ENCODE measurements around the gene SSBP3. TPM values are rescaled to one million over a fixed set of nuclear protein-coding genes. Genes with fewer than 3 reads are reported as not detected.
A peak's percentile ranks its signal among the peaks of the same experiment; 100 is the strongest.

SSBP3 gene
- total and polyA plus RNA-seq, 9 of the 15 experiments (the other 6 are each of a cell fraction or from before 2014, with no cell fraction given): 8.7 to 108 (median 33.8) TPM

DNA sequence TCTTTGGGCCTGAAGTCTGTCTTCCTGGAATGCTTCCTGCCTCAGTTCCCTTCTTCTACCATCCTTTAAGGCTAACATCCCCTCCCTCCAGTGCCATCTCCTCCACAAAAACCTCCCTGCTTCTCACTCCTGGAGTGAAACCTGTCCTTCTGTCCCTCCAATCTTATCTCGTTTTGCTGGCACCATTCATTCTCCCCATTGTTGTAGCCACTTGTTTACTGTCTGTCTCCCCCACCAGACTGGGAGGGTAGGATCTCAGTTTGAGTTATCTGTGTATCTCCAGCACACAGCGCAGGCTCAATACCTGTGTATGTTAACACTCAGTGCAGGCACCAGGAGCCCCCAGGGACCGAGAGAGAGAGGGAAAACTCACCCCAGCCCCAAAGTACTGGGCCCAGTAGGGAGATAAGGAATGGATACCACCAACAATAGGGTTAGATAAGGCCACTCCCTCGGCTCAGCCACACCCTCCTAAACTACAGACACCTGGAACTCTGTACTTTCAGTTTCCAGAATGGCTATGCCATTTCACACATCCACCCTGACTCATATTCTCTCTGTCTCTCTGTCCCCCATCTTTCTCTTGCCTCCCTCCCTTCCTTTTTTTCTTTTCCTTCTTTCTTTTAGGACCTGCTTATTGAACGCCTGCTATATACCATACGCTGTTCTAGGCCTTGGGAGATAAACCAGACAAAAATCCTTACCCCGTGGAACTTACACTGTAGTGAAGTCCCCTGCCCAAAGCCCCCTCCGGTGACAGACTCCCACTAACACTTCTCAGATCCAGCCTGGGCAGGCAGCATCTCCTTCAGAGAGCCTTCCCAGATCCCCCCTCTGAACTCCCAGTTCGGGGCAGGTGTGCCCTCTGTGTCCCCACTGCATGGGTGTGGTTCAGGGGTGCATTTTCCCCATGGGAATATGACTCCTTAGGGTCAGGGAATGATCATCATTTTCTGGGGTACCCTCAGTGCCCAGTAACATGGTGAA, 3.3 kb upstream of the SSBP3 start (continued):
- TF ChIP-seq ZBTB33 (CRISPR knock-in tag; IDR thresholded peaks at IDR 0.05) (peak; percentile 36; the same call in 1 of the 2 replicates), RFX1 (IDR thresholded peaks at IDR 0.05) (no peak), NCOA2 (IDR thresholded peaks at IDR 0.05; ENCODE audit: partially characterized antibody in 2 of 2) (no peak), HDAC8 (tag; IDR thresholded peaks at IDR 0.05) (no peak), KLF16 (IDR thresholded peaks at IDR 0.05) (0 out of 2 replicates have a peak, but pooled peaks have one; percentile 53), ZBTB8A (IDR thresholded peaks at IDR 0.05; ENCODE audit: partially characterized antibody) (no peak), ZNF699 (CRISPR knock-in tag; IDR thresholded peaks at IDR 0.05; ENCODE audit: insufficient replicate concordance) (no peak), MBD1 (CRISPR knock-in tag; IDR thresholded peaks at IDR 0.05) (no peak), BRD9 (IDR thresholded peaks at IDR 0.05; ENCODE audit: low read depth, partially characterized antibody) (peak; percentile 26), ETV5 (CRISPR knock-in tag; IDR thresholded peaks at IDR 0.05; ENCODE audit: low read depth) (no peak), MBD2 (IDR thresholded peaks at IDR 0.05; ENCODE audit: borderline replicate concordance, low read depth) (no peak), CBFA2T2 (conservative IDR thresholded peaks at IDR 0.05) (peak; percentile 69), TOE1 (IDR thresholded peaks at IDR 0.05; ENCODE audit: borderline replicate concordance) (peak; percentile 48; the same call in 1 of the 2 replicates), TOE1 (CRISPR knock-in tag; IDR thresholded peaks at IDR 0.05; ENCODE audit: borderline replicate concordance, low read depth) (no peak), HBP1 (CRISPR knock-in tag; IDR thresholded peaks at IDR 0.05) (peak; percentile 59; the same call in 1 of the 2 replicates), SMAD2 (IDR thresholded peaks at IDR 0.05; ENCODE audit: low read depth, low read length) (no peak)
- TF ChIP-seq, protein P1, sequence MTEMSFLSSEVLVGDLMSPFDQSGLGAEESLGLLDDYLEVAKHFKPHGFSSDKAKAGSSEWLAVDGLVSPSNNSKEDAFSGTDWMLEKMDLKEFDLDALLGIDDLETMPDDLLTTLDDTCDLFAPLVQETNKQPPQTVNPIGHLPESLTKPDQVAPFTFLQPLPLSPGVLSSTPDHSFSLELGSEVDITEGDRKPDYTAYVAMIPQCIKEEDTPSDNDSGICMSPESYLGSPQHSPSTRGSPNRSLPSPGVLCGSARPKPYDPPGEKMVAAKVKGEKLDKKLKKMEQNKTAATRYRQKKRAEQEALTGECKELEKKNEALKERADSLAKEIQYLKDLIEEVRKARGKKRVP (CRISPR knock-in tag; IDR thresholded peaks at IDR 0.05): no peak
- TF ChIP-seq, protein P2, sequence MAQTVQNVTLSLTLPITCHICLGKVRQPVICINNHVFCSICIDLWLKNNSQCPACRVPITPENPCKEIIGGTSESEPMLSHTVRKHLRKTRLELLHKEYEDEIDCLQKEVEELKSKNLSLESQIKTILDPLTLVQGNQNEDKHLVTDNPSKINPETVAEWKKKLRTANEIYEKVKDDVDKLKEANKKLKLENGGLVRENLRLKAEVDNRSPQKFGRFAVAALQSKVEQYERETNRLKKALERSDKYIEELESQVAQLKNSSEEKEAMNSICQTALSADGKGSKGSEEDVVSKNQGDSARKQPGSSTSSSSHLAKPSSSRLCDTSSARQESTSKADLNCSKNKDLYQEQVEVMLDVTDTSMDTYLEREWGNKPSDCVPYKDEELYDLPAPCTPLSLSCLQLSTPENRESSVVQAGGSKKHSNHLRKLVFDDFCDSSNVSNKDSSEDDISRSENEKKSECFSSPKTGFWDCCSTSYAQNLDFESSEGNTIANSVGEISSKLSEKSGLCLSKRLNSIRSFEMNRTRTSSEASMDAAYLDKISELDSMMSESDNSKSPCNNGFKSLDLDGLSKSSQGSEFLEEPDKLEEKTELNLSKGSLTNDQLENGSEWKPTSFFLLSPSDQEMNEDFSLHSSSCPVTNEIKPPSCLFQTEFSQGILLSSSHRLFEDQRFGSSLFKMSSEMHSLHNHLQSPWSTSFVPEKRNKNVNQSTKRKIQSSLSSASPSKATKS (CRISPR knock-in tag; IDR thresholded peaks at IDR 0.05): no peak
